D721Med (cell line): ENCODE data around the gene ZSCAN22.
"Not testable (repeated sequence)": the region's sequence is repeated elsewhere in the genome, so short reads cannot be mapped to it uniquely, and the experiment has no call there.

ENCODE experiments used
- DNase-seq: peaks from one replicate; pipeline ENCODE4 v3.0.0; 2011; ENCODE audit warnings: low spot score; ENCODE audit not compliant: insufficient read length
- FAIRE-seq: peaks from 2 replicates; lab custom pipeline; 2011; peaks lifted over from hg19 to GRCh38; lab: Jason Lieb, UNC
- TF ChIP-seq, protein P1 (sequence below): IDR thresholded peaks from 2 replicates; pipeline ENCODE4 v1.5.1; 2012; ENCODE audit warnings: mild to moderate bottlenecking, control low read depth; ENCODE audit not compliant: insufficient read depth; ENCODE audit errors: missing control alignments

The ZSCAN22 gene

DNA sequence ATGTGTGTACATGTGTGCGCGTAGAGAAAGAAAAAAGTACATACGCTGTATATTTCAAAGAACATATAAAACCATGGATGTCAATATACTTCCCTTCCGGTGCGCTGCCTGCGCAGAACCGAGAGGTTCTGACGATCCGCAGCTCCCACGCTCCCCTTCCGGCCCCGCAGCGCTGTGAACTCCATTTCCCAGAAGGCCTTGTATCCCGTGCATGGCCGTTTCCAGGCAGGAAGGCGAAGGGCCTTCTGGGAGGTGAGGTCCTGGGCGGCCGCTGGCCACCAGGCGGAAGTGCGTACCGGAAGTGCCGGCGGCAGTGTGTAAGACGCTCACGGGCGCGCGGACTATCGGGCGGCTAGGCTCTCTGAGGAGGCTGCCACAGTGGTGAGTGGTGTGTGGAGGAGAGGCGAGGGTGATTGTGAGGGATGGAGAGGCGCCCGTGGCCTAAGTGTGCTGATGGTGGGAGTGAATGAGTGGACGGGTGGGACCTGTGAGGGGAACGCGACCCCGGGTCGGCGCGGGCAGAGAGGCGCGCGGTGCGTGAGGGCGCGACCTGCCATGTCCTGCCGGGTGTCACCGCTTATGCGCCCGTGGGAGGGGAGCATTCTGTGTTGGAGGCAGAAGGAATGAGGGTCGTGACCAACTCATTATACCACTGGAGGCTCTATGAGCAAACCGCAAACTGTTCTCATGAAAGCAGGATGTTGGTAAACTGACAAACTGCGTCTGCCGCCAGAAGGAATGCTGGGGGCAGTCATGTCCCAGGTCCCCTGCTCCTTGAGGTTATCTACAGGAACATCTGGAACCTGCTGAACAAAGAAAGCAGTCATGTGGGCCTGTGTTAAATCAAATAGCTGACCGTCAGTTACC, 21.5 kb upstream of the ZSCAN22 start, which contains the start of gene ERVK3-1:
Gene ERVK3-1, plus strand, starts transcription at position 313 of the 867 bp plus-strand sequence. CDS start 6,792 bp downstream, outside the sequence.
- FAIRE-seq (no peak), DNase-seq (peak; percentile 57)
- TF ChIP-seq, protein P1, sequence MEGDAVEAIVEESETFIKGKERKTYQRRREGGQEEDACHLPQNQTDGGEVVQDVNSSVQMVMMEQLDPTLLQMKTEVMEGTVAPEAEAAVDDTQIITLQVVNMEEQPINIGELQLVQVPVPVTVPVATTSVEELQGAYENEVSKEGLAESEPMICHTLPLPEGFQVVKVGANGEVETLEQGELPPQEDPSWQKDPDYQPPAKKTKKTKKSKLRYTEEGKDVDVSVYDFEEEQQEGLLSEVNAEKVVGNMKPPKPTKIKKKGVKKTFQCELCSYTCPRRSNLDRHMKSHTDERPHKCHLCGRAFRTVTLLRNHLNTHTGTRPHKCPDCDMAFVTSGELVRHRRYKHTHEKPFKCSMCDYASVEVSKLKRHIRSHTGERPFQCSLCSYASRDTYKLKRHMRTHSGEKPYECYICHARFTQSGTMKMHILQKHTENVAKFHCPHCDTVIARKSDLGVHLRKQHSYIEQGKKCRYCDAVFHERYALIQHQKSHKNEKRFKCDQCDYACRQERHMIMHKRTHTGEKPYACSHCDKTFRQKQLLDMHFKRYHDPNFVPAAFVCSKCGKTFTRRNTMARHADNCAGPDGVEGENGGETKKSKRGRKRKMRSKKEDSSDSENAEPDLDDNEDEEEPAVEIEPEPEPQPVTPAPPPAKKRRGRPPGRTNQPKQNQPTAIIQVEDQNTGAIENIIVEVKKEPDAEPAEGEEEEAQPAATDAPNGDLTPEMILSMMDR: no peak

DNA sequence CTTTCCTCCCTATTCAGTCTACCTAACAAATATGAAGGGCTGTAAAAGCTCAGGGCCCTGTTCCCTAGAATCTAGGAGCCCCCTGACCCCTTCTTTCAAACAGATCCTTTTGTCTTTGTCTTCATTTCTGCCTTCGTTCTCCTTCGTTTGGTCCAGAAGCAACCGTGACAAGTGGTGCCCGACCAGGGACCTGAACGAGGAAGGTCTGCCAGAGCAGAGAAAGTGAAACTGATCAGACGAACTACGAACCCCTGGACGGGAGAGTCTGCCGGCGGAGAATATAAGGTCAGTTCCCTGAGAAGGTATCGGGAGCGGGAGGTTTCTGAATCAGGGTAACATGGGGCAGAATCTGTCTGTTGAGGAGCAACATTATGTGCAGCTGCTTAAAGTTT, 20.9 kb upstream of the ZSCAN22 start:
- TF ChIP-seq, protein P1: no peak
- no peak for DNase-seq
- no peak for FAIRE-seq

- no peak for FAIRE-seq
- TF ChIP-seq, protein P1: no peak
- DNase-seq: no peak
Measured at GRCh38 chr19:58307736-58308135, 19.1 kb upstream of the ZSCAN22 start.

DNA sequence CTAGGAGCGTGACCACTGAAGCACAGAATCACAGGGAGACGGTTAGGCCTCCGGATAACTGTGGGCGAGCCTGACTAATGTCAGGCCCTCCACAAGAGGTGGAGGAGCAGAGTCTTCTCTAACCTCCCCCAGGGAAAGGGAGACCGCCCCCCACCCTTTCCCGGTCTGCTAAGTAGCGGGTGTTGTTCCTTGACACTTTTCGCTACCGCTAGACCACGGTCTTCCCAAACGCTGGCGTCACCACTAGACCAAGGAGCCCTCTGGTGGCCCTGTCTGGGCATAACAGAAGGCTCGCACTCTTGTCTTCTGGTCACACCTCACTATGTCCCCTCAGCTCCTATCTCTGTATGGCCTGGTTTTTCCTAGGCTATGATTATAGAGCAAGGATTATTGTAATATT, 16.1 kb upstream of the ZSCAN22 start:
- TF ChIP-seq, protein P1: peak; percentile 27
- DNase-seq, FAIRE-seq: not testable (repeated sequence)

DNA sequence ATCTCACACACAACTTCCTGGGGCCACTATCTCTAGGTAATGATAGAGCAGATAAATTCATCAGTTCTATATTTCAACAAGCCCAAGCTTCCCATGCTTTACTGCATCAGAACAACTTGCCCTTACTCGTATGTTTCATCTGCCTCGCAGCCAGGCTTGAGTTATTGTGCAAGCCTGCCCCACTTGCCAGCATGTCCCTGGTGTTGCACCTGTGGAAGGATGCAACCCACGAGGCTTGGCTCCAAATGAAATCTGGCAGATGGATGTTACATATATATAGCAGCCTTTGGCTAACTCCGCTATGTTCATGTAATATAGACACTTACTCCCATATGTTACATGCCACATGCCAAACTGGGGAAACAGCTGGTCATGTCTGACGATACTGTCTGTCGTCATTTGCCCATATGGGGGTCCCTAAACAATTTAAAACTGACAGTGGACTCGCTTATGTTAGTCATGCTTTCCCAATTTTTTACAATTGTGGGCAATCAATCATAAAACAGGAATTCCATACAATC, 15.4 kb upstream of the ZSCAN22 start:
- TF ChIP-seq, protein P1: no peak
- no peak for DNase-seq
- no peak for FAIRE-seq

- TF ChIP-seq, protein P1: no peak
Measured at GRCh38 chr19:58315580-58315979, 11.2 kb upstream of the ZSCAN22 start.

GRCh38 chr19:58317476-58318072, 9.2 kb upstream of the ZSCAN22 start:
- TF ChIP-seq, protein P1: no peak
- DNase-seq (no peak), FAIRE-seq (no peak)

More at GRCh38 chr19:58315580-58315979, 11.2 kb upstream of the ZSCAN22 start:
- FAIRE-seq (no peak), DNase-seq (no peak)
